Stimulated activated CD8-positive, alpha-beta memory T cell treated with anti-CD3 and anti-CD28 coated beads, Interleukin-4, amount 100 ng/mL, for 1 hour (primary cell): ENCODE results near the gene APOBEC2.

Experiments
- DNase-seq, 2 donors: peaks; one replicate each; pipeline ENCODE4 v3.0.0-alpha.2; 2020; ENCODE audit warnings: low read depth in 2 of 2, low spot score in 1 of 2

Gene APOBEC2

DNA sequence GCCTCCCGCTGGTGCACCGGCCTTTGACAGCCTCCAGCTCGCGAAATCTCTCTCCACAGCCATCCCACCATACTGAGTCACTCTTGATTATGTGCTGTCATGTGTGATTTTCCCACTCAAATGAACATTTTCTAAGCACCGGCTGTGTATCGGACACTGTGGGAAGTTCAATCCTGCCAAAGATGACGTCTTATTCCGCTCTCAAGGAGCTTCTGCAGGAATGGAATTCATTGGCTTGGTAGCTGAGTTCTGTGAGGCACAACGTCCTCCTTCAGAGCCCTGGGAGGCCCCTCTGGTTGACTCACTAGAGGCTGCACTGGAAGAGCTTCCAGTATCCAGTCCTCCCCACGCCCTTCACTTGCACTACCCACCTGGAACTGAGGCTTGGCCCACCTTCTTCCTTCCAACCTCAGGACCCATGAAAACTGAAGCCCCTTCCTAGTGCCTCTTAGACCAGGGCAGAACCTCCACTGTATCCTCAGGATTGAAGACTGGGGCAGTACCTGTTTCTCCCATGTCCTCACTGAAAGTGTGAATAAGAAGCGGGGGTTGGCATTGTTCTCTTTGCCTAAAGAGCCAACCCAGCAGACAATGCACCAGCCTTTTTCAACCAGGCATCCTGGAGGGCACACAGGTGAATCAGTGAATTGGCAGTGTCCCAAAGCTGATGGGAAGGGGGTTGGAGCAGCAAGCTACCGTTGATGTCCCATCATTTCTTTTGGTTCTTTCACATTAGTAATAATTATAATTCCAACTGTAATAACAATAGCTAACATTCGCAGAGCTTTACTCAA, 15.7 kb upstream of the APOBEC2 start:
- no peak for DNase-seq

DNA sequence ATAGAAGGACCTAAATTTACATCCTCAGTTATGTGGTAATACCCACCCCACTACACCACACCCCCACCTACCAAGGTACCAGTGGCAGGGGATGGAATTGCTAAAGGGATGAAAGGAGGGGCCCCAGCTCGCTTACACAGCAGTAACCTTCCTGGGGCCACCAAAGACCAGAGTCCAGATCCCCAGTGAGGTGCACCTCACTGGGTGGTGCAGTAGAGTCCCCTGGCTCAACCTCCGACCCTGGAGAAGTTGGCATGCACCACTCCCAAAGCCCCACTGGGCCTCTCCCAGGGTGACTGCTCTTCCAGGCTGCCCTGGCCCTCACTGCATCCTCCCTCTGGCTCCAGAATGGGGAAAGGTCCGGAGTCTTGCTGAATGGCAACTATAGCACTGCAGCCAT, 14.8 kb upstream of the APOBEC2 start:
- DNase-seq, result no peak

DNA sequence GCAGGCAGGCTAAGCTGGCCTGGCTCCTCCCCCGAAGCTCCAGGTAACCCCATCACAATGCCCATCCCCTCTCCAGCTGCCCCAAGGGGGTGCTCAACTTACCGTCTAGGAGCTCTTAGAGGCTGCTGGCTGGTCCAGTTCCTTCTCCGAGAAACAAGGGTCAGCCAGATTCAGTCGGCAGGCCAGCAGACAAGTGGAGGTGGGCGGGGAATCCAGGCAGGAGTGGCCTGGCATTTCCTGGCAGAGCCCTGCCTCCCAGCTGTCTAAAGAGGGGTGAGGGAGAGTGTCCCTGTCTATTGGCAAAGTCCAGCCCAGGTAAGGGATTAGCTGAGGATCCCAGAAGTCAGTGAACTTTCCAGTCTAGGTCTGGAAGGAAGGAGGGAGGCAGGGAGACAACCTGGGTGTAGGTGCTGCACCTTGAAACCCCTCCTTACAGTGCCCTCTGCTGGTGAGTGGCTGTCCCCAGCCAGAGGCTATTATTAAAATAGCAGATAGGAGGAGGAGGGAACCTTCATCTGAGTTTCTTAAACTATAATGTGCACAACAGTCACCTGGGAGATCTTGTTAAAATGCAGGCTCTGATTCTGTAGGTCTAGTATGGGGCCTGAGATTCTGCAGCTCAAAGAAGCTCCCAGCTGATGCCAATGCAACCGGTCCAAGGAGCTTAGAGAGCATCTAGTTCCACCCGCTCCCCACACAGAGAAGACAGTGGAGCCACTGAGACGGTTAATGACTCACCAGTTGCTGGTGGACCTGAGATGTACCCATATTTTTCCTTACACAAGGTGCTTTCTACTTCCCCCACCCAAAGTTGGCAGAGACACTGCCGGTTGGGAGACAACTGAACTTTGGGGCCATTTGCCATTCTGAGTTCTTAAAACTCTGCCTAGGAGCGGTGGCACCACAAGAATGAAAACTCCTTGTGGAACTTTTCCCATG, 13.7 kb upstream of the APOBEC2 start, which contains the start of gene UNC5CL:
Gene UNC5CL (minus strand): TSS at position 162 of the 939 bp plus-strand sequence. CDS start 4,147 bp downstream, outside the sequence.
- peak in 1 of 2 donors; percentile 27 for DNase-seq

DNA sequence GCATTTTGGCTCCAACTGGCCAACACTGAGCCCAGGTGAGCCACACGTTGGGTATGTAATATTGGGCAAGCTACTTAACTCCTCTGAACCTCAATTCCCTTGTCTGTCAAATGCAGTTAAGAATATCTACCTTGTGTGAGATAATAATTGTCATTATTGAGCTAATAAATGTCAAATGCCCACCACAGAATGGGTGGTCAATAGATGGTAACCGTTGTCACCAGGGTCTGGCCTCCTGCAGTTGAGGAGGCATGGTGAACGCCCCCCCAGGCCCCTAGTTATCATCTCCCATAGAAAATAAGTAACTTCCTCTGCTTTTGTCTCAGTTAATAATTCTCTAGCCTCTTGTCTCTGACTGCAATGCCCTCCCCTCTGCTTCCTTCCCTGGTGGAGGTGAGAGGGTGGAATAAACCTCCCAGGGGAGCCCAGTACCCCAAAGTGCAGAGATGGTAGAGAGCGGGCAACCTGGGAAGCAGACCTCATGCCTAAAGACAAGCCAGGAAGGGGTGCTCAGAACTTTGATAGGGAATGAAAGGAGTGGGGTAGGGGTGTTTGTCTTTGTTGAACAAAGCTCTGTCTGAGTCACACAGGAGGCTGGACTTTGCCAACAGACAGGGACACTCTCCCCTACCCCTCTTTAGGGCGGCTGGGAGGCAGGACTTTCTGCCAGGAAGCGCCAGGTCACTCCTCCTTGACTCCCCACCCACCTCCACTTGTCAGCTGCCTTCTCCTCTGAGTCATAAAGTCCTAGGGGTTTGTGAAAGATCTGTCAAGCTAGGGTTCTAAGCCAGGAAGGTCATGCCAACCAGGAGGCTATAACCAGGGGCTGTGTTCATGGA, 12.7 kb upstream of the APOBEC2 start:
- no peak for DNase-seq

DNA sequence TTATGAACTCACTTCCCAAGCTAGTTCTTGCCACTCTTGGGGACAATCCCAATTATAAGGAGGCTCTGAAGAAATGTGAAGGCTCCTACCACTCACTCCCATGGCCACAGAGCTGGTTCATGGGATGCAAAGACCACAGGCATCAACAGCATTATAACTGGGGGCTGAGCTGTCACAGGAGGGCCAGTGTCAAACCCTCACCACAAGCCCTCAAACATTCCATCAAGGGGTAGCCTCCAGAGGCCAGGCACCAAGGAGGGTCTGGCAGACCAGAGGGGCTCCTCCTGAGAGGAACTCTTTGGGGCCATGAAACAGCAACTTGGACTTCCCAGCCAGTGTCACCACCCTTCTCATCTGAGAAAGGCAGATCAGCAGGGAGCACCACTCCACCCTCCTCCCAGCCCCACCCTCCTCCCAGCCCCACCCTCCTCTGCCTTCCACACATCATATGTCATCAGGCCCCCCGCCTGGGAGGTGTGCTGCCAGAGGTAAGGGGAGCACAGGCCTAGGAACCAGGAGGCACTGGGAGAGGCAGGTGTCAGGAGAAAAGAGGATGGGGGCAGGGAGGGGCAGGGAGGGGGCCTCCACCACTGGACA, 12.0 kb upstream of the APOBEC2 start:
- DNase-seq, result no peak

DNA sequence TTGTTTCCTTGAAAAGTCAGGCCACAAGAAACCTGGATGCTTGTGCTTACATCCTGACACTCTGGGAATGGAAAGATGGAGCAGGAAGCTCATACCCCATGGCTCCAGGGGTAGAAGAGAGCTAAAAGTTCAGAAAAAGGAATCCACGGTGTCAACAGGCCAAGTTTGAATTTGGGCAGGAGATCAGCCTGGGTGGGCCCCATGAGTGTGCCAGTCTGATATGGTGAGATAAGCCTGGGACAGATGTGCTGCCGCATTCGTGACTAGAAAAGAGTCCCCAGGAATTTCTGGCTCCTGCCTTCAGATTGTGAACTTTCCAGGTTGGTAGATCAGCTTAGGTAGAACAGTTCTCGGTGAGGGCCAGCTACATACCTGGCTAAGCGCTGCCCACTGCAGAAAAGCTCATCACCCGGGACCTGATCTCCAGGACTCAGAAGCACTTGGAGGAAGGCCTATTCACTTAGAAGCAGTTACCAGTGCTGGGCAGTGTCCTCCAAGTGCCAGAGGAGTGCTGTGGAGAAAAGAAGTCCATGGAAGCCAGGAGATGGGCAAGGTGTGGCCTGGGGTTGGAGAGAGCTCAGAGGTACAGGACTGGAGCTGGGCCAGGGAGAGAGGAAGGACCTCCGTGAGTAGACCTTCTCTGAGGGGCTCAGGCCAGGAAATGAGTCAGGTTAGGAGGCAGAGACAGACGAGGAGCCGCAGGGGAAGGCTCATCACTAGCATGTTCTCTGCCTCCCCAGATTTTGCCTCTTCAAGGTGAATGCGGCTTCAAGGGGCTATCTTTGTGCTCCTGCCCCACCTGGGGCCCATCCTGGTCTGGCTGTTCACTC, 10.6 kb upstream of the APOBEC2 start, which contains the start of gene TSPO2:
Gene TSPO2 (plus strand): TSS at position 242 of the 830 bp plus-strand sequence. CDS start 519 bp downstream, at position 761.
- no peak for DNase-seq

DNA sequence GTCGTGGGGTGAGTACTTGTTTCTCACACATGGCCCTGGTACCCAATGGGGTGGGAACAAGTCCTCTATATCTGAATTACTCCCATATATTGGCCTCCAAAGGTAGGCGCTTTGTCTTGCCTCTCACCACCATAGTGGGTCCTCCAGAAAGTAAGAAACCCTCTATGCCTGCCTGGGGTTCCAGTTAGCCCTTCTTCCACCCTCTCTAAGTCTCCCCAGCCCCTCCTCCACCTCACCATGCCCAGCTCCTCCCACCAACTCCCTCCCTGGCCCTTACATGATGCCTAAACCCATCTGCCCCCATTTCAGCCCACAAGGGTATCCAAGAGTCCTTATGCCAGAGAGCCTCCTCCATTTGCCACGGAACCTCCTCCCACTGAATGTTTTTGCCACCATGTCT, 9.9 kb upstream of the APOBEC2 start:
- DNase-seq, result no peak

DNA sequence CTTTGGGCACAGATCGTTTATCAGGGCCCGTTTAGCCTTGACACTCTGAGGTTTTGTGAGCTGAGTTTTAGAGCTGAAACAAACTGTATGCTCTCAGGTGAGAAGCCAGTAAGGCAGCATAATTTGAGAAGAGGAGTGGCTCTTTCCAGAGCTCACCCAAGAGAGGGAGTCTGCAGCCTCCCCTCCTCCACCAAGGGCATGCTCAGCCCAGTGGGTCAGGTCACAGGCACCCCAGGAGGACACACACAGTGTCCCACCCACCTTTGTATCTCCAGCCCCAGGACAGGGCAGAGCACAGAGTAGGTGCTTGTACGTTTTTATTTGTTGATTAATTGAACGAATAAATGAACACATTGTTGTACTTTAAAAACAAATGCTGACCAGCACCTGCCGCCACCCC, 7.3 kb upstream of the APOBEC2 start:
- no peak for DNase-seq

DNA sequence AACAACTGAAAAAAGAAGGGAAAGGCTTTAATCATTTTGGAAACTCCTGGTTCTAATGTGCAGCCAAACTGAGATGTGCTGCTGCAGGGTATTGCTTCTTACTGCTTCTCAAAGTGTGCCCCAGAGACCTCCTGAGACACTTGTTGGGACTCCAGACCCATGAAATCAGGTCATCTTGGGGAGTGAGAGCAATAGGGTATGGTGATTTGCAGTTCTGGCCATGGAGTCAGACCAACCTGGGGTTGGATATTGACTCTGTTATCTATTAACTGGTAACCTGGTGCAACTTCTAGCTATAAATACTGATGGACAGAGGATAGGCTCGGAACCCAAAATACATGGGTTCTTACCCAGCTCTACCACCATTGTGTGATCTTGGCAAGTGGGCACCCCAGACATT, 6.9 kb upstream of the APOBEC2 start:
- DNase-seq, result no peak

DNA sequence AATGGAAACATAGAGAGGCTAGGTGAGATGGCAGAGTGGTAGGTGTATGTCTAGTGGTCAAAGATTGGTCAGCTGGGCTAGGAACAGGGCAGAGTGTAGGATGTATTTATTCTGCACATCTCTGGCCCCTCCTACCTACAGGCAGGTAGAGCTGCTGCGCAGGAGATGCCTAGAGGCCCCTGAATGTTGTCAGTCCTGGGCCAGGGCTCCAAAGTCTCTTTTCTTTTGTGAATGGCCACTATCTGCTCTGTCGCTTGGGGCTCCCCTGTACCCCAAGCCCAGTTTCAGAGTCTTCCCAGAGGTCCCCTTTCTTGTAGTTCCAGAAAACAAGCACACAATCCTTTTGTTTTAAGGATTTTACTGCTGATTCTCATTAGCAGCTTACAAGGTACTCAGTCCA, 5.7 kb upstream of the APOBEC2 start:
- no peak for DNase-seq

DNA sequence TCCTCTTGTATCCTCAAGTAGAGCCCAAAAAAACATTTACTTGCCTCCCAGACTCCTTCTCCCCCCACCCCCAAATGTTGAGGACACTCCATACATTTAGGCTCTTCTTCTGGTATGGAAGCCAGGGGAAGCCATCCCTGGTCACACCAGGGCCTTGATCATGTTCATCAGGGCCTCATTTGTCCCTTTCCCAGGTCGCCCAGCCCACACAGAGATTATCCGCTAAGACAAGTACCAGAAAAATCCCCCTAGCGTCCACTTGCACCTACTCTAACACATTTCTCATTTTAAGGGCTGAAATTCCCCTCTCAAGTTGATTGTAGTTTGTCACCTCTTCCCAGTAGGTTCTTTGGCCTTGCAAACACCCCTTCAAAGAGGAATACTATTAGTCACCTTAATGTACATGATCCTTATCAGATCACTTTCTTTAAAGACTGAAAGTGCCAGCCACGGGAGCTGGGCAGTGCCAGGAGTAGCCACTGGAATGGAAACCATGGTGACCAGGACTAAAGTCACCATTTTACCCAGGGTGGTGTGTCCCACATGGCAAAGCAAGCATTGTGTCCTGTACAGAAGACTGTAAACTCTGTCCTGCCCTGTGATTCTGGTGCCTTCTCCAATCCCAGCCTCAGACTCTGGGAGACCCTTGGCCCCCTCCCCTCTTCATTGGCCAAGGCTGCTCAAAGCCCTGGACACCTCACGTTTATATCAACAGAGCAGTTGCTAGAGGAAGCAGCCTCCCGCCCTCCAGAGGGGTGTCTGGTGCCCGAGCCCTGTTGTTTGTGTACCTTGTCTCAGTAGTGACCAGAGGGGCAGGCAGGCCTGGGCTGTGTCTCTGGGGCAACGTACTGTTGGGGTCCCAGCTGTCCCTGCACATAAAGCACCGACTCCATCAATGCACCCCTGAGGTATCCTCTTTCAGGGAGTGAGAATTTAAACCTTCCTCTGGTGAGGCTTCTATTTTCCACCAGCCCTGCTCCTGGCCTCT, 5.0 kb upstream of the APOBEC2 start:
- no peak for DNase-seq

DNA sequence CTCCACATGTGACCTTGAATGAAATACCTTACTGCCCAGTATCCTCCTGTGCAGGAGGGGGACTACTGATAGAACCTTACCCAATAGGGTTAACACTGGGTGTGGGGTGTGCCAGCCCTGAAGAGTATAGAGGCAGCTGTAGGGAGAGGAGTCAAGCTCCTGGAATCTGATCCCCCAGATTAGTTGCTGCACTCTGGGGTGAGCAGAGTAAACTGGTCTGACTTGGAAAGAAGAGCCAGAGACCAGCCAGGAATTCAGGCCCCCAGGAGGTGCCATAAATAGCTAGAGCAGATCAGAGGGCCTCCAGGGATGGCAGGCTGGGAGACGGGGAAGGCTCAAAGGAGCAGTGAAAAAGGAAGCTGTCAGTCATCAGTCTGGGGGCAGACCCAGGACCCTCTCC, 3.5 kb upstream of the APOBEC2 start:
- DNase-seq, result no peak

DNA sequence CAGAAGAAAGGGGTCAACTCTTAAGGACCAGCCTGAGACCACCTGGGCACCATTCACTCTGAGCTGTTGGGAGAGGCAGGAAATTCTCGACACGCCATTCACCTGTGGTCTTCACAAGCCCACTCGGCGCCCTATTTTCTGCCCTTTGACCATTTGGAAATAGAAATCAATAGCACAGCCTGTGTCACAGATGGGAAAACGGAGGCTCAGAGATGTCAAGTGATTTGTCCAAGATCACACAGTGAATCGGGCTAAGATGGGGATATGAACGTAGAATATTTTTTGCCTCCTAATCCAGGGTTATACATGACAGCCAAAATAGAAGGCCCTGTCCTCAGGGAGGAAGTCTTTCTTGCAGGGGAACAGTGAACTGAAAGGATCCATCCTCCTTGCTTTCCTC, 3.0 kb upstream of the APOBEC2 start:
- no peak for DNase-seq

DNA sequence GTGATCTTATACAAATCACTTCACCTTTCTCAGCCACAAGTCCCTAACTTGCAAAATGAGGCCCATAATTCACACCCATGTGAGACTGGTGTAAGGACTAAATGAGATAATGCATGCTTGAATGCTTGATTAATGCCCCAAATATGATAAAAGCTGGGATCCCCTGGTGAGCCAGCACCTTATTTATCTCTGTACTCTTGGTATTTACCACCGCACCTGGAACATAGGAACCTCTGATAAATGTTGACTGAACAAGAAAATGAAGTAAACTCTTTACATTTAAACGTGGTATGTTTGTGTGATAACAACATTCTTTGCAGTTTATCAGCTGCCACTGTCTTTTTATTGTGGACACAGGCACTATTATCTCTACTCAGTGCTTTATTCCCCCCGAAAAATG, 2.5 kb upstream of the APOBEC2 start:
- no peak for DNase-seq

DNA sequence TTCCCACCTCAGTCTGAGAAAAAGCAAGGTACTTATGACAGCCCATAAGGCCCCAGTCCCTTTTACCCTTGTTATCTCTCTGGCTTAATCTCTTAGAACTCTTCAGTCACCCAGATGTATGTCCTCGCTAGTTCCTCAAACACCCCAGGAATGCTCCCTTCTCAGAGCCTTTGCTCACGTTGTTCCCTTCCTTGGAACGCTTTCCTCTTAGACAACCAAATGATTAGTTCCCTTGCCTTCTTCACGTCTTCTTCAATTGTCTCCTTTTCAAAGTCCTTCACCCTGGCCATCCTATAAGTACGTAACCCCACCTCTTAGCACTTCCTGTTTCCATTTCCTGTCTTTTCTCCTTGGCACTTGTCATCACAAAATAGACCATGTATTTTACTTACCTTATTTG, 1.1 kb upstream of the APOBEC2 start:
- DNase-seq, result no peak

DNA sequence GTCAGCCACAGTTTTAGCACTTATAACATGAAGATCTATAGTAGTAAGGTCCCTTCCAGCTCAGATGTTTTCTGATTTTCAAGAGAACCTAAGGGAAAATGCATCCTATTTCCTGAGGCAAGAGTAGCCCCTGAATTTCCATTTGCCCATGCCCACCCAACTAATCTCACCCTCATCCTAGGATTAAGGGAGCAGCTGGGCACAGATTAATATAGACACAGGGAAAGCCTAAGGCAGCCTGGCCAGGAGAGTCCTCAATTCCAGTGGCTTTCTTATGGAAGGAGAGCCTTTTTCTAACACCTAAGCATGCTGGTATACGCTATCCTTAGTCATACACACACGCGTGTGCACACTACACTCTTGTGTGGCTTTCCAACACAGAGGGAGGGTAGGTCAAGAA, 1.5 kb downstream of the APOBEC2 start:
- no peak for DNase-seq

DNA sequence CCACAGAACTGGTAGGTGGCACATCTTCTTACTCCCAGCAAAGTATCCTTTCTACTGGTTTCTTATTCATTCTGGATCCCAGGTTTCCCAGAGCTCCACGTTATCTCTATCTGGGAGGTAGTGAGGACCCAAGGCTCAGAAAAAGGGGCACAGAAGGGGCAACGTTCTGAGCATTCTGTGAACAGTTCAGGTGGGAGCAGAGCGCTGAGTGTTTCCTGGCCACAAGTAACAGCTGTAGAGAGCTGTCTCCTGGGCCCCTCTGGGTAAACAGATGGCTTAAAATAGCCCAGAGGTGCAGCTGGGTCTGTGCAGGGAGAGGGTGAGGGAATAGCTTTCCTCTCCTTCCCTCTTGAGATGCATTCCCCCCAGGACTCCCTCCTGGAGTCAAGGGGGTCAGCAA, 2.1 kb downstream of the APOBEC2 start:
- DNase-seq, result no peak

DNA sequence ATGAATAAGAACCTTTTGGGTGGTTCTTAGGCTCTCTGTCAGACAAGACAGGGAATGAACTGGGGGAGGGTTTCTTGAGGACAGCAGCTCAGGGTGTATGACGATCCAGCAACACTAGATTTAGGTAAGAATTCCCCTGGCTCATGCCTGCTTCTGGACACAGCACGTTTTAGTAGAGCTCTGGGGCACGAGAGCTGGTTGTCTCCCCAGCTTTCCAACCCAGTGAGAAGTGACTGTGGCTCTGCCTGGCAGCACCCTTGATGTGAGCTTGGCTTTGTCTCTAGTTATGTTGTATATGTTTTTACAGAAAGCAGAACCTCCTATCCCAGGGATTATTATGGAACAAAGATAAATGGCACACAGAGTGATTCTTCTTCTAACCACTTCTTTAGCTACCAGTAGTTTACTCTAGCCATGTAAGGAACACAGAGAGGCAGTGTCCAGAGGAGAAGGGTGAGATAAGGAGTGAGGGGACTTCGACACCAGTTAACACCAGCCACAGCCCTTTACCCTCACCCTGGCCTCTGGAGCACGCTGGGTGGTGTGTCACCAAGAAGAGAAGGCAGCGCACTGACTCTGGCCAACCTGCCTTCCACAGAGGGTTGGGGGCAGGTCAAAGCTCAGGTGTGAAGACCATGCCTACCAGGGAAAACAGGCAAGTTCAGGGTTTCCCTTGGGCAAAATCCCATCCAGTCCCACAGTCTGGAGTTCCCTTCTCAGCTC, 3.9 kb downstream of the APOBEC2 start:
- no peak for DNase-seq
